T-helper 1 cell treated with Interleukin-12 subunit alpha and Interleukin-12 subunit beta and Interleukin-4 antibody, amounts not matched to agents 30 ng/mL and 1 ng/mL, for 36 hours (primary cell): ENCODE results near the gene XKRX. TPM values are rescaled to one million over a fixed set of nuclear protein-coding genes. Genes with fewer than 3 reads are reported as not detected.

ENCODE experiments used
- intact Hi-C: fragments of 100-400 bp; cut with micrococcal nuclease; formaldehyde crosslinking; loops from one replicate; pipeline ENCODE4 v1.15.1; 2024
- total RNA-seq: library from RNA; stranded (reverse); gene quantifications from 2 replicates; pipeline ENCODE4 v1.2.3, GENCODE V29; 2022

The XKRX gene
- total RNA-seq, result 0.27 and 0.39 TPM in 2 replicates

DNA sequence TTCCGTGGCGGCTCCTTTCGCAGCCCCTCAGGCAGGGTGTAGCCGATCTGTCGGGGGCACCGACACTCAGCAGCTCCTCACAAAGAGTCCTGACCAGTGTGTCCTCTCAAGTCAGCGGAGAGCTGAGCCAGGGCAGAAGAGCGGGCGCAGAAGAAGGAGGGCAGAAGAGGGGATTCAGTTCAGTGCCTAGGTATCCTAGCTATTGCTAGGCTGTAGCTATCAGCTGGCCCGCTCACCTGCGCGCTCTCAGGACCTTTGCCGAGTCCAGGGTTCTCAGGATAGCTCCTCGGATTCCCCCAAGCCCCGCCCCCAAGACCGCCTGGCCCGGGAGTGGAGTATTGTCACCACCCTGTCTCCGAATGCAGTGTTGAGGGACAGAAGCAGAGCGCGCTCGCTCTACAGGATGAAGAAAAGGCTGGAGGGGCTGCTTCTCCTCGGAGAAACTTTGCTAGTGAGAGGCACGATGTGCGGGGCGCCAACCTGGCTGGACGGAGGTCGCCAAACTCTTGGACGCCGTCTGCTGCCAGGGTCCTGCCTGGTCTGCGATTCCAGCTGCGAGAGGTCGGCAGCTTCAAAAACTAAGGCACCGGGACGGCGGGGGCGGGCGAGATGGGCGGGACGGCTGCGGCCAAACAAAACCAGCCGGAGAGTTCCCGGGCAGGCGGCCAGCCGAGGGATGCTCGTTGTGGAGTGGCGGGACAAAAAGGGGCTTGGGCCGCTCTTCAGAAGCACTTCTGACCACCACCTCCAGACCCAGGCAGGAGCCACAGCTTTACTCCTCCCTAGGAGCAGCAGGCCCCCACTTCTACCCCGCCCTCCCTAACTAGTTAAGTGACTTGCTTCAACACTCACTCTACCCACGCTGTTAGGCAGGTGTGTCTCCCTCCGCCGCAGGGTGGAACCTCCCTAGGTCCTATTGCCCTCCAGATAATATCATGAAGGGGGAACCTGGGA, at the start of gene XKRX:
TSS of gene XKRX (minus strand) at position 258 of the 954 bp plus-strand sequence. CDS start 613 bp downstream, outside the sequence.
- intact Hi-C loops, result loop anchor here (2.0 to 10.0 kb wide), 3 partner anchors 100 to 466 kb away; partner anchors contain the start of genes RPL36A and TRMT2B

DNA sequence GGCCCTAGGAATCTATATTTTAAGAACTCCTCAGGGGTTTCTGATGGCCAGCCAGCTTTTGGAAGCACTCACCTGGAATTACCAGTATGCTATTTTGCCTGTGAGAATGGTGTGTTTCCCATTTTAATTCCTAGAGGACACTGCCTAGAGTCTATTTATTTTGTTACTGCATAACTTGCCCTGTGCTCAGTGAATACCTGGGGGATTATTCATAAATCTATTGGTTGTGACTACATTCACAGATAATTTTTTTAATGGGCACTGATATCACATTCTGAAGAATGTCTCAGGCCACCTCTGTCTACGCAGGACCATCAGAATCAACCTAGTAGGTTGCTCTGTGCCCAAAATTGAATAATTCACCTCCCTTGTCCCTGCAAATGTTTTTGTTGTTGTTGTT, 47.5 kb upstream of the XKRX start:
- intact Hi-C loops, result no loop called here

DNA sequence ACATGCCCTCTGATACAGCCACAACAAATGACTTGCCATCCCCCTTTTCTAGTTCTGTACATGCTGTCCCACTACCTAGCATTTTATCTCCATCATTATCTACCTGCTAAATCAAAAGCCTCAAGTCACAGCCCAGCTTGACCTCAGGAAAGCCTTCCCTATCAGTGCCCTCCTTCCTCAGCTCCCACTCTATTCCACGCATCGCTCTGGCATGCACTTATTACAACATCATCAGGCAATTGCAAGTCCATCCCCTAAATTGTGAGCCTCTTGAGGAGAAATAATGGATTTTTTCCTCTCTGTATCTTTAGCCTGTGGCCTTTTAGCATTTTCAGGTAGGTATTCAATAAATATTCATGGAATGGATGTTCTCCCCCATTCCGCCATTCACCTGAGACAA, 46.5 kb upstream of the XKRX start:
- intact Hi-C loops, result no loop called here

DNA sequence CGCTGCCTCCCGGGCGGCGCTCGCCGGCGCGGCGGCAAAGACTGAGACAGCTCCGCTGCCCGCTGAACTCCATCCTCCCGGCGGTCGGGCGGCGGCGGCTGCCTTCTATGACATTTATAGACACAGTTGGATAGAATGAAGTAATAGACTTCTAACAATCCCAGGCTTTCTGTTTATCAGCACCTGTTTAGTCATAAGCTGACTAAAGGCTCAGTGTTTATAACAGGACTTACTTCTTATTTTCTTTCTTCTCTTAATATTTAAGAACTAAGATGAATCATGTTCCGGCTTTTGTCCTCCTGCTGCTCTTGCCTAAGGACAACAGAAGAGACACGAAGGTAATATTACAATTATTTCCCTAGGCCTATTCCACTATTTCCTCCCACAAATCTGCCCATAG, 44.7 kb upstream of the XKRX start:
- intact Hi-C loops, result no loop called here

DNA sequence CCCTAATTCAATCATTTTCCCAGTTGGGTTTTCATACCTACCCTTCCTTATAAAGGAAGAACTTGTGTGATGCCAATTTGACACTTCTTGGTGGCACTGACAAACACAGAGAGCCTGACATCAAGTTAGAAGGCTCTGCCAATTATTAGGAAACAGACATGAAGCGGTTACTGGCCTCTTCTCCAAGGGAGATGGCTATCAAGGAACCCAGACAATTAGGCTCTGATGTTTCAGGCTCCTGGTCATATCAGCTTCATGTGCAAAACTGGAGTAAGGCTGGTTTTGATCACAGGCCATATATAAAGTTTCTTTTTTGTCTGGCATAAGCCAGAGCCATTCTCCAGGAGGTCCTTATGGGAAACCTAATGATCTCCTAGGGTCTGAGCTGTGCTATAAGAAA, 41.2 kb upstream of the XKRX start:
- intact Hi-C loops, result no loop called here

DNA sequence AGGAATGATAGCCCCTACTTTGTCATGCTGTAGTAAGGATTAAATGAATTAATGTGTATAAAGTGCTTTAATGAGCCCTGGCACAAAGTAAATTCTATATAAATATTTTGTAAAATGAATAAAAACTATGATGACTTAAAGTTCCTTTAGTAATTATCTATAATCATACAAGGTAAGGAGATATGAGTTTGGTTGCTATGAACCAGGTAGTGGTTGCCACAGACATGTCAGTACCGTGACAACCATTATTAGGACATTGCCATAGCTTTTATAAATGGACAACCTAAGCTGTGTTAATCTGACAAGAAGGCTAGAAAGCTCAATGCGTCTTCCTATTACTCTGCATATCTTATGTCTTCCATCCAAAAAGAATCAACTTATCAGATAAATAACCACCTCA, 40.7 kb upstream of the XKRX start, which contains the start of gene ARL13A:
TSS of gene ARL13A (plus strand) at position 301 of the 400 bp plus-strand sequence. CDS start 3,982 bp downstream, outside the sequence.
- intact Hi-C loops, result no loop called here

DNA sequence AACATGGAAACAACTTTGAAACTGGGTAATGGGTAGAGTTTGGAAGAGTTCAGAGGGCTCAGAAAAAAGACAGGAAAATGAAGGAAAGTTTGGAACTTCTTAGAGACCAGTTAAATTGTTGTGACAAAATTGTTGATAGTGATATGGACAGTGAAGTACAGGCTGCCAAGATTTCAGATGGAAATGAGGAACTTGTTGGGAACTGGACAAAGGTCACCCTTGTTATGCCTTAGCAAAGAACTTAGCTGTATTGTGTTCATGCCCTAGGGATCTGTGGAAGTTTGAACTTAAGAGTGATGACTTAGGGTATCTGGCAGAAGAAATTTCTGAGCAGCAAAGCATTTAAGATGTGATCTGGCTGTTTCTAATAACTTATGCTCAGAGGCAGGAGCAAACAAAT, 35.6 kb upstream of the XKRX start:
- intact Hi-C loops, result no loop called here

DNA sequence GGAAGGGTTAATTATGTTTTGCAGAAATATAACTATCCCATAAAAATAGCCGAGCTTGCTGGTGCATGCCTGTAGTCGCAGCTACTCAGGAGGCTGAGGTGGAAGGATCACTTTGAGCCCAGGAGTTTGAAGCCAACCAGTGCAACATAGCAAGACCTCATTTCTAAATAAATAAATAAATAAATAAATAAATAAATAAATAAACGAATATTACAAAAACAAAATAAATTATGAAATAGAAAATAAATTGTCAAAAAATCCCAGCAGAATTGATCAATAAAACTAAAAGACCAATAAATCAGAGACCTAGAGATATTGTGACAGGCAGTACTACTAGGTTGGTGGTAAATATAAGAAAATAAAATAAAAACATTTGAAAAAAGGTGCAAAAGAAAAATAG, 34.1 kb upstream of the XKRX start:
- intact Hi-C loops, result no loop called here

DNA sequence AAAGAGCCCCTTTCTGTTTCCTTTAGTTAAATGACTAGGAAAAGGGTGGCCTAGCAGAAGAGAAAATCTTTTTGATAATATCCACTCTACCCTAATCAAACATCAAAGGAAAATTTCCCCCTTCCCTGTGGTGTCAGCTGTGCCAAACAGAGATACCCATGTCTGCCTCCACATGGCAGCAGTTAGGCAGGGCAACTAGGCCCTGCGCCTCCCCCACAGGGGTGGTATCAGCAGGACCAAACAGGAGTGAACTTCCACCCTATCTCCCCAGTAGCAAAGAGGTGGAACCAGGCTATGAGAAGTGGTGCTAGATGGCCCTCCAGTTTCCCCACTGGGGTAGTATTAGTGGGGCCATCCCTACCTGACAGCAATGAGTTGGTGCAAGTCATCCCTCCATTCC, 19.8 kb upstream of the XKRX start:
- intact Hi-C loops, result no loop called here

DNA sequence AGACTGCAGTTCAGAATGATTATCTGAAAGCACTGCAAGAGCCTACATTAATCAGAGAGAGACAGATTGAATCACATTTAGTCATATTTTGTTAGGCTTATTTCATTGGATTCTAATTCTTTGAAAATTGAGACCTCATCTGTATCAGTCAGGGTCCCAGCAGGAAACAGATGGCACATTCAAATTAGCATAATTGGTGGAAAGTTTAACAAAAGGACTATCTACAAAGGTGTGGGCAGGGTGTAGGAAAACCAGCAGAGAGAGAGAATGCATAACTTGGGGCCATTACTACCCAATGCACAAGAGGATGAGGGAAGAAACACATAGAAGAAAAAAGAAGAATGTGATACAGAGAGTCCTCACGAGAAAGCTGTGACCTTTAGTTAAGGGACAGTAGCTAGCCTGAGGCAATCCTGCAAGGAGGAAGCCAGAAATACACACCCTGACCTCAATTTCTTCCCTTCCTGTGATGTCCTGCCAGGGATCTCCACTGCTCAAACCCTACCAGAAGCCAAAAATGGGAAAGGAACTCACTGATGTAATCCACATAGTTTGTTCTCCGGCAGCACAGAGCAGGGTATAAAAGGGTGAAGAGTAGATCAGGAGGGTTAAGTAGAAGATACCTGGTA, 17.7 kb upstream of the XKRX start:
- intact Hi-C loops, result no loop called here

DNA sequence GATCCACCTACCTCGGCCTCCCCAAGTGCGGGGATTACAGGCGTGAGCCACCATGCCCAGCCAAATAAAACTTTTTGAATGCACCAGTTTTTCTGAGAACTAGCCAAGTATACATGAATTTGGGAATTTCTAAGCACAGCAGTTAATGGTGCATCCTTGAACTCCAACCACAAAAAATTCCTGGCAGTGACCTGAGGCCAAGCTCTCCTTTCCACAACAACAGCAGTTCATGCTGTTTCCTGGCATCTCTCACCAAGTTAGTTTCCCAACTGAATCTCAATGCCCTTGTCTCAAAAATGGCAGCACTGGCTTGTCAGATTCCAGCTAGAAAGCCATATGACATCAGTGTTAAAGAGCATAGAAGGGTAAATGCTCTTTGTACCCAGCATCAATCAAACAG, 15.9 kb upstream of the XKRX start:
- intact Hi-C loops, result no loop called here

DNA sequence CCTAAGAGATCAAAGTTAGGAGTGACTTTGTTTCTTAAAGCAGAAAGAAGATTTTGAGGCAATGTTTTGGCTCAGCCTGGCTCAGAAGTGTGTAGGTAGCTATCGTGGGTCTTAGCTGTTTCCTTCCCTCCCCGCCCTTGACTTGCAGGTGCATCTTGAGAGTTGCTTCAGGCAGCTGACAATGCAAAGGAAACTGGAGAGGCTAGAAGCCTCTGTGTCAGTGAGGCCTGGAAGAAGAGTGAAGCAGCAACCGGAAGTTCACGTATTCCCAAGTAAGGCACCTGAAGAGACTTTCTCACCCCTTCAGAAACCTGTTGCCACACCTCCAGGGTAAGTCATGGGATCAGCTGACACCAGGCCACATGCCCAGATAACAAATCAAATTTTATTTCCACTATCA, 10.6 kb upstream of the XKRX start:
- intact Hi-C loops, result no loop called here

DNA sequence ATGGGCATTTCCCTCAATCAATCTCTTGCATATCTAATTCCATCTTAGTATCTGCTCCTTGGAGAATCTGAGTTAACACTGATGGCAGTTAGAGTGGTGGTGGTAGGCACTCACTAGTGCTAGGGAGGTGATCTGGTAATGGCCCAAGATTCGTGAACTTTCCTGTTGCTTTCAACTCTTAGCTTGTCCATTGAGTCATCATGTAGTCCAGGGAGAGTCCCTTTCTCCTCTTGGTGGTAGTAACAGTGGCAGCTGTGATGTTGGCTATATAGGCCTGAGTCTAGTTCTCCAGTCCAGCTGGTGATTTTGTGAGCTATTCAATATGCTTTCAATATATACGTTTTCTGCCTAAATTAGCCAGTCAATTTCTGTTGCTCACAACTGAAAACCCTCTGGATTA, 7.0 kb upstream of the XKRX start:
- intact Hi-C loops, result no loop called here

DNA sequence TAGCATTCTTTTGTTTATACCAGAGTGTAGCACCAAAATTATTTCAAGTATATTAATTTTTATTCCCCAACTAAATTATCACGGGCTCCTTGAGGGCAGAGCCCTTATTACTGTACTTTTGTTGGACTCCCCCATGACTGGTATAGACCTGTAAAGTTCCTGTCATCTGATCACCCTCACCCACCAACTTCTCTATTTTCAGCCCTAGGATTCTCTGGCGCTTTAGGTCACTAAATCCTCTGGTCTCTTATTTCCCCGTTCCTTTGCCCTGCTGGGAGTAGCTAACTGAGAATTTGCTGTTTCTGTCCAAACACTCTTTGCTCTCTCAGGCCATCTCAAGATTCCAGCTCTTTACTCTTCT, 3.2 kb upstream of the XKRX start:
- intact Hi-C loops, result loop anchor here (5.0 kb wide), 1 partner anchor 60 kb away; no protein-coding TSS in a partner anchor

DNA sequence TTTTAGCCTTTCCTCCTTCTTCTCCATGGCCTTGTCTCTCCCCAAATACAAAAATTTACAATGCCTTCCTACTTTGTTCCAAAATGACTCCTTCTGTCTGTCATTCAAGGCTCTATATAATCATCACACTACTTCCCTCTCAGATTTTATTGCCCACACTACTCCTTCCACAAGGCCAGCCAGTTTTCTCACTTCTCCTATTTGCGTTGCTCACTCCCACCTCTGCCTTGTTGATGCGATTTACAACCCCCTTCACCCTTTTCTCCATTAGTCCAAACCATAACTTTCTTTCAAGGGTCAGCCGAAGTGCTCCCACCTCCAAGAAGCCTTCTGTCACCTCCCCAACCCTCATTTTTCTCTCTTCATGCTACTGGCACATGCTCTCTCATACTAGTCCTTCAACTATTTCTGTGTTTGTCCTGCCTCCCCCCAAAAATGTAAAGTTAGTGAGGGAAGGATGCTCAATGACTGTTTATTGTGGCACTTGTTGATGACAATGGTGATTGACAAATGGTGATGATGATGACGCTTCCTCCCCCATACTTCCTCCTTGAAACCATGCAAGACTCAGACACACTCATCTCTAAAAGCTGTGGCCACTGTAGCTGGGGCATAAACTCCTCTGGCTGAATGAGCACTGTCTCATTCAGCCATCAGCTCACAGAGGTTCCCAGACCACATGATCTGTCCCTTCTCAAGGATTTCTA, 2.7 kb upstream of the XKRX start:
- intact Hi-C loops, result loop anchor here (5.0 kb wide), 1 partner anchor 61 kb away; no protein-coding TSS in a partner anchor

DNA sequence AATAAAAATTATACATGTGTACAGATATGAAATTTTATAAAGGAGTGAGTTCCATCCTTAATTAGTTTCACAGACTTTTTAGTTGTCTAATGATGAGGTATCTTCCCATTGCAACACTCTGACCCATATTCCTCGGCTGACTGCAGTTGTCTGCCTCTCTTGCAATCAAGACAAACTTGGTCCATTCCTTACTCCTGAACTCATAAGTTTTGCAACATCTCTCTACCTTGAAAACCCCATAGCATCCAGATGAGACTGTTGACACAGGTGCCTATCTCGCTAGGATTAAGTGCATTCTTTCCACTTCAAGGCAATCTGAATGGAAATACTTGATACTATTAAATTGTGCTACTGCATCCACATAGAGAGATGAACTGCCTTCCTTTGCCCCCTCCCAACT, 2.3 kb downstream of the XKRX start:
- intact Hi-C loops, result loop anchor here (10.0 kb wide), 1 partner anchor 468 kb away; the partner anchor contains the start of gene RPL36A

DNA sequence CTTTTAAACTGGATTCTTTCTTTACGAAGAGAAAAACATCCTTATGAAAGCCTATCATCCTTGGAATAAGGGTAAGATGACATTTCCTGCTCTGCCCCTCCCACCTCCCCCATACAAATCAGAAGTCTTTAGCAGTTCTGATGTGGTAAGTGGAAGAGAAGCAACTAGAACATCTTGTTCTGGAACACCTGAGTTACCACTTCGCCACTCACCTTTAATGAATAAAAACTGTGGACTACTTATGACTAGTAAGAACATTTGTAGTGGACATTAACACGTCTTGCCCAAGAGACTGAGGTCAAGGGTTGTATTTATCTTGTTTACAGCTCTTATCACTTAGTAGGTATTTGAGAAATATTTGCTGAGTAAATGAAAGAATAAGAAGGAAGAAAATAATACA, 4.3 kb downstream of the XKRX start:
- intact Hi-C loops, result loop anchor here (10.0 kb wide), 1 partner anchor 470 kb away; the partner anchor contains the start of gene RPL36A

DNA sequence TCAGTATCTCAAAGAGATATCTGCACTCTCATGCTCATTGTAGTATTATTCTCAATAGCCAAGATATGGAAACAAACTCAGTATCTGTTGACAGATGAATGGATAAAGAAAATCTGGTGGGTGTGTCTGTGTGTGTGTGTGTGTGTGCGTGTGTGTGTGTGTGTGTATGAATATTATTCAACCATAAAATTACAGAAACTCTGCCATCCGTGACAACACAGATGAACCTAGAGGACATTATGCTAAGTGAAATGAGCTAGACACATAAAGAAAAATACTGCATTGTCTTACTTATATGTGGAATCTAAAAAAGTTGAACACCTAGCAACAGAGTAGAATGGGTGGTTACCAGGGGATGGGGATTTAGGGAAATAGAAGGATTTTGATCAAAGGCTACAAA, 13.2 kb downstream of the XKRX start:
- intact Hi-C loops, result no loop called here

DNA sequence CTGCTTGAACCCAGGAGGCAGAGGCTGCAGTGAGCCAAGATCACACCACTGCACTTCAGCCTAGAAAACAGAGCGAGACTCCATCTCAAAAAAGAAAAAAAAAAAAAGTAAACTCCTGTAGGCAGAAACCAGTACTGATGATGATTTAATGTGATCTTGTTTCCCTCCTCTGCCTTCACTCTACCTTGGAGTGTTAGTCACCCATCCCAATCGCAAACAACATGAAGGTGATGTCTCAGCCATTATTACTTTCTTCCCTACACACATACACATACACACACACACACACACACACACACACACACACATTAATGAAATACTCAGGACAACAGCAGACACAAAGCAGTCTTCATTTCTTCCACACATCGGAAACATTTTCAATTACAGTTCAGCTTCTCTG, 15.6 kb downstream of the XKRX start:
- intact Hi-C loops, result no loop called here

DNA sequence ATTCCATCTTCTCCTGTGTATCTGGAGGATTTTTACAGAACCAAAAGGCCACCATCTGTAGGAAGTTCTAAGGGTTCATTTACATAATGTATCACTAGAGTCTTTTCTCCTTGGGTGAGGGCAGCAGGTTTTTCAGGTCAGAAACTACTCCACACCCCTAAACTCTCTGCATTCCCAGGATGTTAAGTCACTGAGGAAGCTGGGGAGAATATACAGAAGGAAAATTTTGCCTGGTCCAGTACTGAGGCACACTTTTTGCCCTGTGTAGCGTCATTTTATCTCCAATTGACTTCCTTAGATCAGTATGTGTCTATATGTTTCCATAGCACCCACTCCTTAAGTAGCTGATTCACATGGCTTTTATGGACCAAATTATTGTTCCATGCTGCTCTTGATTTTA, 17.0 kb downstream of the XKRX start:
- intact Hi-C loops, result no loop called here

DNA sequence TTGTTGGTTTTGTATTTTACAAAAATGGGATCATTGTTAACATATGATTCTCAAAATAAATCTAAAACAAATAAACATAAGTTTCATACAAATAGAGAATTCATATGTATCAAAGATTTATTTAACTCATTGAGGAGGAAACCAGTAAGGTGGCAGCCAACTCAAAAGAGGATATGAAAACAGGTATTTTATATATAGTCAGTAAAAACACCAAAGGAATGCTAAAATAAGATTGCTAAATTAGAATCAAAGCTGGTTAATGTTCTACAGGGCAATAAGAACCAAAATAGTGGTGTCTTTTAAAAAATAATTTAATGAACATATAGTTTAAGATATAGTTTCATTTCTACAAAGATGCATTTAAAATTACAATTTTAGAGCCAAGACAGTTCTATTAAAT, 23.1 kb downstream of the XKRX start:
- intact Hi-C loops, result no loop called here

DNA sequence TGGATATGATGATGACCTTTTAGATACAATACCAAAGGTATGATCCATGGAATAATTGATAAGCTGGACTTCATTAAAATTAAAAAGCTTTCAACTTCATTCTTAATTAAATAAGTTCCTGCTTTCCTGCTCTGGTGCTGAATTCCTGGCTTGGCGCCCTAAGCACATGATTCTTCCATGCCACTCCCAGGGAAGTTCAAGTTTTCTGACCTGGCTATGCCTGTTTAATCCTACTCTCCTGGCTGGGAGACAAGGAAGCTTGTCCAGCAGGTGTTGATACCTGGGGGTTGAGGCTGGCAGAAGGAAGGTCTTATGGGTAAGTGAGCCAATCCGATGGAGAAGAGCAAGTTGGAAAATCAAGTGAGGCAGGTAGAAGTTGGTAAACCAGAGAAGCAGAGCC, 24.3 kb downstream of the XKRX start:
- intact Hi-C loops, result no loop called here
